Loucy (cell line): ENCODE measurements around the gene KAT7.

Experiments used
- H2AFZ ChIP-seq: fragments of 200-600 bp; sonication (generic); 2 replicates; pipeline ENCODE4 v1.6.0; 2016; ENCODE audit warnings: antibody characterized with exemption, mild to moderate bottlenecking, low read length, moderate library complexity
- H3F3A ChIP-seq: fragments of 200-600 bp; 2 replicates; pipeline ENCODE4 v1.6.0; 2016; ENCODE audit warnings: antibody characterized with exemption, low read depth, mild to moderate bottlenecking
- H3K27me3 ChIP-seq: fragments of 200-600 bp; sonication (generic); 2 replicates; pipeline ENCODE4 v1.6.1; 2014; ENCODE audit warnings: low read length, mild to moderate bottlenecking; ENCODE audit not compliant: insufficient read depth, poor library complexity, severe bottlenecking
- H3K36me3 ChIP-seq: fragments of 200-600 bp; sonication (generic); 2 replicates; pipeline ENCODE4 v1.6.1; 2016; ENCODE audit warnings: low read length; ENCODE audit not compliant: insufficient read depth
- H3K4me1 ChIP-seq: fragments of 200-600 bp; sonication (generic); 2 replicates; pipeline ENCODE4 v1.5.1; 2014; ENCODE audit warnings: low read length, mild to moderate bottlenecking; ENCODE audit not compliant: insufficient read depth, poor library complexity, severe bottlenecking
- H3K4me2 ChIP-seq: fragments of 200-600 bp; sonication (generic); 2 replicates; pipeline ENCODE4 v1.6.0; 2014; ENCODE audit warnings: antibody characterized with exemption, low read length, low read depth, mild to moderate bottlenecking; ENCODE audit not compliant: poor library complexity, severe bottlenecking
- H3K4me3 ChIP-seq: fragments of 200-600 bp; sonication (generic); 2 replicates; pipeline ENCODE4 v1.5.1; 2014; ENCODE audit warnings: low read length, mild to moderate bottlenecking, mixed read lengths; ENCODE audit not compliant: poor library complexity, severe bottlenecking
- H3K79me2 ChIP-seq: fragments of 200-600 bp; sonication (generic); 2 replicates; pipeline ENCODE4 v1.6.1; 2014; ENCODE audit warnings: low read length; ENCODE audit not compliant: insufficient read depth
- H3K9ac ChIP-seq: fragments of 200-600 bp; sonication (generic); 2 replicates; pipeline ENCODE4 v1.6.0; 2014; ENCODE audit warnings: mild to moderate bottlenecking, low read depth, low read length, moderate library complexity; ENCODE audit not compliant: poor library complexity, severe bottlenecking
- H3K9me2 ChIP-seq: fragments of 200-600 bp; sonication (generic); replicated peaks from 2 replicates; pipeline ENCODE4 v1.6.1; 2016; ENCODE audit warnings: low read depth, low read length, mixed read lengths
- H3K9me3 ChIP-seq: fragments of 200-600 bp; sonication (generic); 2 replicates; pipeline ENCODE4 v1.6.1; 2014; ENCODE audit warnings: mild to moderate bottlenecking, antibody characterized with exemption, low read length, low read depth; ENCODE audit not compliant: insufficient read depth
- H4K20me1 ChIP-seq: fragments of 200-600 bp; sonication (generic); 2 replicates; pipeline ENCODE4 v1.6.0; 2014; ENCODE audit warnings: antibody characterized with exemption, low read length, mild to moderate bottlenecking; ENCODE audit not compliant: insufficient read depth, poor library complexity, severe bottlenecking
- CTCF ChIP-seq: fragments of 200-600 bp; sonication (generic); conservative IDR thresholded peaks from 2 replicates; pipeline ENCODE4 v1.5.1; 2014; ENCODE audit warnings: mild to moderate bottlenecking, antibody characterized with exemption, low read length
- EZH2phosphoT487 ChIP-seq: fragments of 200-600 bp; IDR thresholded peaks from 2 replicates; pipeline ENCODE4 v1.6.1; 2018; ENCODE audit warnings: antibody characterized with exemption, mild to moderate bottlenecking, moderate library complexity, borderline replicate concordance

The KAT7 gene

GRCh38 chr17:49882434-49882833 lies 94.0 kb downstream of the KAT7 start:
- no peak overlapping the region for H2AFZ ChIP-seq
- H4K20me1 ChIP-seq: no peaks in the 10 kb centered on the region
- TF ChIP-seq EZH2phosphoT487 (no peak), CTCF (no peak)
- H3K4me3 ChIP-seq: no peak overlapping the region
- no peaks in the 10 kb centered on the region for H3F3A ChIP-seq
- no peaks in the 10 kb centered on the region for H3K27me3 ChIP-seq
- H3K9ac ChIP-seq: no peak overlapping the region
- H3K9me3 ChIP-seq: no peaks in the 10 kb centered on the region
- H3K4me1 ChIP-seq: peaks cover 3% of the 10 kb centered on the region
- H3K79me2 ChIP-seq: no peaks in the 10 kb centered on the region
- no peak overlapping the region for H3K4me2 ChIP-seq
- no peaks in the 10 kb centered on the region for H3K9me2 ChIP-seq
- H3K36me3 ChIP-seq: no peaks in the 10 kb centered on the region
